ENCODE results near the gene MOBP. TPM values are rescaled to one million over a fixed set of nuclear protein-coding genes. Genes with fewer than 3 reads are reported as not detected.
A peak's percentile ranks its signal among the peaks of the same experiment; 100 is the strongest.

Gene MOBP
- total RNA-seq, 1 experiment from 2014 or later, result not detected

DNA sequence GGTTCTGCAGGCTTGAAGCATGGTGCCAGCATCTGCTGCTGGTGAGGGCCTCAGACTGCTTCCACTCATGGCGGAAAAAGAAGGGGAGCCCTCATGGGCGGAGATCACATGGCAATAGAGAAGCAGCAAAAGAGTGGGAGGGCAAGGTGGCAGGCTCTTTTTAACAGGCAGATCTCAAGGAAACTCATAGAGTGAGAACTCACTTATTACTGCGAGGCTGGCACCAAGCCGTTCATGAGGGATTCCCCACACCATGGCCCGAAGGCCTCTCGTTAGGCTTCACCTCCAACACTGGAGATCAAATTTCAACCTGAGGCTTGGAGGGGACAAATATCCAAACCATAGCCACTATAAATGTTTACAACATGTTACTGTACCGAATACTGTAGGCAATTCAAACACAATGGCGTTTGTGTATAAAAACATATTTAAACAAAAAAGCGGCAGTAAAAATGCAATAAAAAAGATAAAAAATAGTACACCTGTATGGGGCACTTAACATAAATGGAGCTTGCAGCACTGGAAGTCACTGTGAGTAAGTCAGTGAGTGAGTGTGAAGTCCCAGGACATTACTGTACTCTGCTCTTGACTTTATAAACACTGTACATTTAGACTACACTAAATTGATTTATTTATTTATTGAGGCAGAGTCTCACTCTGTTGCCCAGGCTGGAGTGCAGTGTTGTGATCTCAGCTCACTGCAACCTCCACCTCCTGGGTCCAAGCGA is 18.8 kb upstream of the MOBP start:
- TF ChIP-seq POLR2A (IDR thresholded peaks at IDR 0.05; ENCODE audit: borderline replicate concordance, extremely low read depth, insufficient read depth, insufficient read length), result no peak
- TF ChIP-seq, protein P1, sequence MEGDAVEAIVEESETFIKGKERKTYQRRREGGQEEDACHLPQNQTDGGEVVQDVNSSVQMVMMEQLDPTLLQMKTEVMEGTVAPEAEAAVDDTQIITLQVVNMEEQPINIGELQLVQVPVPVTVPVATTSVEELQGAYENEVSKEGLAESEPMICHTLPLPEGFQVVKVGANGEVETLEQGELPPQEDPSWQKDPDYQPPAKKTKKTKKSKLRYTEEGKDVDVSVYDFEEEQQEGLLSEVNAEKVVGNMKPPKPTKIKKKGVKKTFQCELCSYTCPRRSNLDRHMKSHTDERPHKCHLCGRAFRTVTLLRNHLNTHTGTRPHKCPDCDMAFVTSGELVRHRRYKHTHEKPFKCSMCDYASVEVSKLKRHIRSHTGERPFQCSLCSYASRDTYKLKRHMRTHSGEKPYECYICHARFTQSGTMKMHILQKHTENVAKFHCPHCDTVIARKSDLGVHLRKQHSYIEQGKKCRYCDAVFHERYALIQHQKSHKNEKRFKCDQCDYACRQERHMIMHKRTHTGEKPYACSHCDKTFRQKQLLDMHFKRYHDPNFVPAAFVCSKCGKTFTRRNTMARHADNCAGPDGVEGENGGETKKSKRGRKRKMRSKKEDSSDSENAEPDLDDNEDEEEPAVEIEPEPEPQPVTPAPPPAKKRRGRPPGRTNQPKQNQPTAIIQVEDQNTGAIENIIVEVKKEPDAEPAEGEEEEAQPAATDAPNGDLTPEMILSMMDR (IDR thresholded peaks at IDR 0.05 in 2 of 3, conservative IDR thresholded peaks at IDR 0.05 in 1 of 3; ENCODE audit: borderline replicate concordance in 1 of 3, insufficient read depth in 1 of 3, low read depth in 2 of 3, low read length in 2 of 3), result no peak
- TF ChIP-seq, protein P2, sequence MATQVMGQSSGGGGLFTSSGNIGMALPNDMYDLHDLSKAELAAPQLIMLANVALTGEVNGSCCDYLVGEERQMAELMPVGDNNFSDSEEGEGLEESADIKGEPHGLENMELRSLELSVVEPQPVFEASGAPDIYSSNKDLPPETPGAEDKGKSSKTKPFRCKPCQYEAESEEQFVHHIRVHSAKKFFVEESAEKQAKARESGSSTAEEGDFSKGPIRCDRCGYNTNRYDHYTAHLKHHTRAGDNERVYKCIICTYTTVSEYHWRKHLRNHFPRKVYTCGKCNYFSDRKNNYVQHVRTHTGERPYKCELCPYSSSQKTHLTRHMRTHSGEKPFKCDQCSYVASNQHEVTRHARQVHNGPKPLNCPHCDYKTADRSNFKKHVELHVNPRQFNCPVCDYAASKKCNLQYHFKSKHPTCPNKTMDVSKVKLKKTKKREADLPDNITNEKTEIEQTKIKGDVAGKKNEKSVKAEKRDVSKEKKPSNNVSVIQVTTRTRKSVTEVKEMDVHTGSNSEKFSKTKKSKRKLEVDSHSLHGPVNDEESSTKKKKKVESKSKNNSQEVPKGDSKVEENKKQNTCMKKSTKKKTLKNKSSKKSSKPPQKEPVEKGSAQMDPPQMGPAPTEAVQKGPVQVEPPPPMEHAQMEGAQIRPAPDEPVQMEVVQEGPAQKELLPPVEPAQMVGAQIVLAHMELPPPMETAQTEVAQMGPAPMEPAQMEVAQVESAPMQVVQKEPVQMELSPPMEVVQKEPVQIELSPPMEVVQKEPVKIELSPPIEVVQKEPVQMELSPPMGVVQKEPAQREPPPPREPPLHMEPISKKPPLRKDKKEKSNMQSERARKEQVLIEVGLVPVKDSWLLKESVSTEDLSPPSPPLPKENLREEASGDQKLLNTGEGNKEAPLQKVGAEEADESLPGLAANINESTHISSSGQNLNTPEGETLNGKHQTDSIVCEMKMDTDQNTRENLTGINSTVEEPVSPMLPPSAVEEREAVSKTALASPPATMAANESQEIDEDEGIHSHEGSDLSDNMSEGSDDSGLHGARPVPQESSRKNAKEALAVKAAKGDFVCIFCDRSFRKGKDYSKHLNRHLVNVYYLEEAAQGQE (IDR thresholded peaks at IDR 0.05; ENCODE audit: low read depth), result no peak
- no peak for TF ChIP-seq ELF1 (IDR thresholded peaks at IDR 0.05; ENCODE audit: borderline replicate concordance, low read depth)
- TF ChIP-seq CEBPB (IDR thresholded peaks at IDR 0.05; ENCODE audit: low read depth), result no peak
- no peak for TF ChIP-seq POLR2AphosphoS5 (IDR thresholded peaks at IDR 0.05; ENCODE audit: low read depth, low read length)
- TF ChIP-seq, protein P3, sequence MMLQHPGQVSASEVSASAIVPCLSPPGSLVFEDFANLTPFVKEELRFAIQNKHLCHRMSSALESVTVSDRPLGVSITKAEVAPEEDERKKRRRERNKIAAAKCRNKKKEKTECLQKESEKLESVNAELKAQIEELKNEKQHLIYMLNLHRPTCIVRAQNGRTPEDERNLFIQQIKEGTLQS (IDR thresholded peaks at IDR 0.05), result no peak
- TF ChIP-seq, protein P4, sequence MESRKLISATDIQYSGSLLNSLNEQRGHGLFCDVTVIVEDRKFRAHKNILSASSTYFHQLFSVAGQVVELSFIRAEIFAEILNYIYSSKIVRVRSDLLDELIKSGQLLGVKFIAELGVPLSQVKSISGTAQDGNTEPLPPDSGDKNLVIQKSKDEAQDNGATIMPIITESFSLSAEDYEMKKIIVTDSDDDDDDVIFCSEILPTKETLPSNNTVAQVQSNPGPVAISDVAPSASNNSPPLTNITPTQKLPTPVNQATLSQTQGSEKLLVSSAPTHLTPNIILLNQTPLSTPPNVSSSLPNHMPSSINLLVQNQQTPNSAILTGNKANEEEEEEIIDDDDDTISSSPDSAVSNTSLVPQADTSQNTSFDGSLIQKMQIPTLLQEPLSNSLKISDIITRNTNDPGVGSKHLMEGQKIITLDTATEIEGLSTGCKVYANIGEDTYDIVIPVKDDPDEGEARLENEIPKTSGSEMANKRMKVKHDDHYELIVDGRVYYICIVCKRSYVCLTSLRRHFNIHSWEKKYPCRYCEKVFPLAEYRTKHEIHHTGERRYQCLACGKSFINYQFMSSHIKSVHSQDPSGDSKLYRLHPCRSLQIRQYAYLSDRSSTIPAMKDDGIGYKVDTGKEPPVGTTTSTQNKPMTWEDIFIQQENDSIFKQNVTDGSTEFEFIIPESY (IDR thresholded peaks at IDR 0.05; ENCODE audit: extremely low read depth, insufficient replicate concordance, low read length), result no peak
- TF ChIP-seq, protein P5, sequence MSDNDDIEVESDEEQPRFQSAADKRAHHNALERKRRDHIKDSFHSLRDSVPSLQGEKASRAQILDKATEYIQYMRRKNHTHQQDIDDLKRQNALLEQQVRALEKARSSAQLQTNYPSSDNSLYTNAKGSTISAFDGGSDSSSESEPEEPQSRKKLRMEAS (IDR thresholded peaks at IDR 0.05), result no peak
- no peak for TF ChIP-seq RAD21 (IDR thresholded peaks at IDR 0.05; ENCODE audit: low read depth)
- TF ChIP-seq CBX3 (IDR thresholded peaks at IDR 0.05; ENCODE audit: low read depth), result no peak
- TF ChIP-seq FOSL1 (IDR thresholded peaks at IDR 0.05; ENCODE audit: low read depth), result no peak
- TF ChIP-seq YY1 (IDR thresholded peaks at IDR 0.05; ENCODE audit: extremely low read depth, insufficient replicate concordance, low read depth, low read length), result no peak
- TF ChIP-seq ZNF274 (IDR thresholded peaks at IDR 0.05; ENCODE audit: low read depth, low read length), result no peak
- TF ChIP-seq EGR1 (IDR thresholded peaks at IDR 0.05; ENCODE audit: low read depth), result no peak
- TF ChIP-seq SRF (IDR thresholded peaks at IDR 0.05; ENCODE audit: low read depth), result no peak
- TF ChIP-seq JUND (IDR thresholded peaks at IDR 0.05), result no peak
- no peak for TF ChIP-seq SP1 (IDR thresholded peaks at IDR 0.05; ENCODE audit: low read depth)
- no peak for TF ChIP-seq EZH2 (IDR thresholded peaks at IDR 0.05)

More for the DNA sequence above, 18.8 kb upstream of the MOBP start:
- Histone ChIP-seq H2AFZ (ENCODE audit: low read depth, low read length, poor library complexity, severe bottlenecking) (peak overlapping the region; percentile 10), H3K79me2 (ENCODE audit: insufficient read depth, low read length) (no peaks in the 10 kb centered on the region), H3K4me2 (ENCODE audit: low read length) (no peak overlapping the region), H3K9me3 (ENCODE audit: control insufficient read depth in 1 of 2, insufficient read depth in 1 of 2, low read depth in 1 of 2, low read length in 2 of 2) (no peaks in the 10 kb centered on the region), H3K4me3 (replicated peaks in 1 of 2; ENCODE audit: low read depth in 1 of 2, low read length in 2 of 2) (no peak overlapping the region), H3K27me3 (ENCODE audit: insufficient read depth, low read length) (no peaks in the 10 kb centered on the region), H3K4me1 (ENCODE audit: control insufficient read depth in 1 of 2, insufficient read depth in 2 of 2, low read length in 2 of 2) (0 out of 4 replicates have a peak, but pooled peaks cover 0 to 2% of the 10 kb centered on the region in 2 experiments), H3K9me2 (ENCODE audit: insufficient read depth) (no peaks in the 10 kb centered on the region), H3K9ac (ENCODE audit: low read length) (no peak overlapping the region), H4K20me1 (ENCODE audit: insufficient read depth) (no peaks in the 10 kb centered on the region), H3K36me3 (ENCODE audit: control insufficient read depth in 1 of 2, insufficient read depth in 2 of 2, low read length in 2 of 2) (no peaks in the 10 kb centered on the region), H3K27ac (ENCODE audit: low read depth, low read length) (no peak overlapping the region)
- ChIA-PET POLR2A (no interaction called here), CTCF (interaction anchor here (1.0 to 2.9 kb wide), 4 partner anchors 10 to 50 kb away, joined by 4 to 35 read pairs (median 8); no protein-coding TSS in a partner anchor), RAD21 (ENCODE audit: low non-redundant PET in 1 of 2, low total read pairs in 2 of 2, uncharacterized antibody in 2 of 2, unreplicated experiment in 2 of 2) (no interaction called here)
- ATAC-seq (no peak), DNase-seq (ENCODE audit: low read depth, low spot score) (no peak)
- BruUV-seq (replicated peaks), result no TSS peak
- intact Hi-C loops (cut with micrococcal nuclease), result loop anchor here (1.0 to 5.0 kb wide), 3 partner anchors 50 to 729 kb away; no protein-coding TSS in a partner anchor
